ENCODE data around the gene OLFM3. TPM values are rescaled to one million over a fixed set of nuclear protein-coding genes. Genes with fewer than 3 reads are reported as not detected.

OLFM3 gene
- total RNA-seq, 1 experiment from 2014 or later = not detected

- Histone ChIP-seq H2AFZ (no peak overlapping the region), H3K4me1 (replicated peaks; ENCODE audit: insufficient read depth) (no peaks in the 10 kb centered on the region), H3K4me3 (no peak overlapping the region), H3F3A (ENCODE audit: insufficient read depth, low read depth) (no peaks in the 10 kb centered on the region), H3K36me3 (ENCODE audit: low read depth) (no peaks in the 10 kb centered on the region), H3K9me3 (ENCODE audit: insufficient read depth, low read depth) (no peaks in the 10 kb centered on the region), H3K4me2 (no peak overlapping the region), H3K9me2 (ENCODE audit: insufficient read depth) (no peaks in the 10 kb centered on the region), H3K79me2 (ENCODE audit: low read depth) (no peaks in the 10 kb centered on the region), H4K20me1 (ENCODE audit: insufficient read depth) (no peaks in the 10 kb centered on the region), H3K27ac (no peak overlapping the region), H3K27me3 (ENCODE audit: insufficient read depth, low read depth) (no peaks in the 10 kb centered on the region)
- no peak for DNase-seq
- ChIA-PET POLR2A (ENCODE audit: unreplicated experiment) (no interaction called here), CTCF (no interaction called here)
- intact Hi-C loops (cut with micrococcal nuclease; ENCODE audit: unreplicated experiment) = no loop called here
- BruUV-seq (replicated peaks) = no TSS peak
- TF ChIP-seq CTCF (conservative IDR thresholded peaks at IDR 0.05) (no peak), EZH2 (IDR thresholded peaks at IDR 0.05; ENCODE audit: low read depth) (no peak)
Measured at GRCh38 chr1:101875891-101876290, 120.8 kb downstream of the OLFM3 start.

- intact Hi-C loops (cut with micrococcal nuclease; ENCODE audit: unreplicated experiment) = no loop called here
- H3K4me2 ChIP-seq = no peak overlapping the region
- CTCF ChIA-PET = no interaction called here
- no peaks in the 10 kb centered on the region for H4K20me1 ChIP-seq (ENCODE audit: insufficient read depth)
- TF ChIP-seq CTCF (conservative IDR thresholded peaks at IDR 0.05) = no peak
- TF ChIP-seq EZH2 (IDR thresholded peaks at IDR 0.05; ENCODE audit: low read depth) = no peak
- H2AFZ ChIP-seq = no peak overlapping the region
- POLR2A ChIA-PET (ENCODE audit: unreplicated experiment) = no interaction called here
- no peak for DNase-seq
- no peak overlapping the region for H3K27ac ChIP-seq
- H3K9me3 ChIP-seq (ENCODE audit: insufficient read depth, low read depth) = no peaks in the 10 kb centered on the region
- no peaks in the 10 kb centered on the region for H3K36me3 ChIP-seq (ENCODE audit: low read depth)
- no TSS peak for BruUV-seq (replicated peaks)
- H3K79me2 ChIP-seq (ENCODE audit: low read depth) = no peaks in the 10 kb centered on the region
- no peak overlapping the region for H3K4me3 ChIP-seq
- no peaks in the 10 kb centered on the region for H3K27me3 ChIP-seq (ENCODE audit: insufficient read depth, low read depth)
- no peaks in the 10 kb centered on the region for H3F3A ChIP-seq (ENCODE audit: insufficient read depth, low read depth)
- no peaks in the 10 kb centered on the region for H3K4me1 ChIP-seq (replicated peaks; ENCODE audit: insufficient read depth)
- H3K9me2 ChIP-seq (ENCODE audit: insufficient read depth) = no peaks in the 10 kb centered on the region
Measured at GRCh38 chr1:101873672-101874071, 123.1 kb downstream of the OLFM3 start.

GRCh38 chr1:101859941-101860340 lies 136.8 kb downstream of the OLFM3 start:
- H3F3A ChIP-seq (ENCODE audit: insufficient read depth, low read depth) = no peaks in the 10 kb centered on the region
- H3K36me3 ChIP-seq (ENCODE audit: low read depth) = no peaks in the 10 kb centered on the region
- no peaks in the 10 kb centered on the region for H3K27me3 ChIP-seq (ENCODE audit: insufficient read depth, low read depth)
- H2AFZ ChIP-seq = no peak overlapping the region
- no peaks in the 10 kb centered on the region for H3K9me3 ChIP-seq (ENCODE audit: insufficient read depth, low read depth)
- 0 out of 2 replicates have a peak, but pooled peaks cover 3% of the 10 kb centered on the region for H3K9me2 ChIP-seq (ENCODE audit: insufficient read depth)
- DNase-seq = no peak
- CTCF ChIA-PET = no interaction called here
- H3K27ac ChIP-seq = no peak overlapping the region
- intact Hi-C loops (cut with micrococcal nuclease; ENCODE audit: unreplicated experiment) = no loop called here
- H4K20me1 ChIP-seq (ENCODE audit: insufficient read depth) = no peaks in the 10 kb centered on the region
- H3K4me2 ChIP-seq = no peak overlapping the region
- H3K4me3 ChIP-seq = no peak overlapping the region
- no peak for TF ChIP-seq CTCF (conservative IDR thresholded peaks at IDR 0.05)
- TF ChIP-seq EZH2 (IDR thresholded peaks at IDR 0.05; ENCODE audit: low read depth) = no peak
- no peaks in the 10 kb centered on the region for H3K4me1 ChIP-seq (replicated peaks; ENCODE audit: insufficient read depth)
- H3K79me2 ChIP-seq (ENCODE audit: low read depth) = no peaks in the 10 kb centered on the region
- POLR2A ChIA-PET (ENCODE audit: unreplicated experiment) = no interaction called here
- no TSS peak for BruUV-seq (replicated peaks)
